Esophagus squamous epithelium (tissue), 4 donors: Measurements from ENCODE around the gene CCDC192.

ENCODE experiments used
- CTCF ChIP-seq, 6 experiments: fragments of 450-650 bp in 4 of 6; fragments of 200-600 bp in 2 of 6; sonication (generic) in 2 of 6; IDR thresholded peaks; one replicate each; pipeline ENCODE4 v1.5.1; 2016 to 2019; ENCODE audit warnings: antibody characterized with exemption in 6 of 6, mild to moderate bottlenecking in 4 of 6, moderate library complexity in 4 of 6
- POLR2A ChIP-seq, 4 donors: fragments of 450-650 bp; IDR thresholded peaks; one replicate each; pipeline ENCODE4 v1.6.1; 2017; ENCODE audit warnings: antibody characterized with exemption in 4 of 4, mild to moderate bottlenecking in 4 of 4, moderate library complexity in 3 of 4

GRCh38 chr5:127941646-127942045, 238.5 kb downstream of the CCDC192 start:
- TF ChIP-seq CTCF (IDR thresholded peaks at IDR 0.05), result no peak
- TF ChIP-seq POLR2A (IDR thresholded peaks at IDR 0.05), result no peak
